Fibroblast of pulmonary artery (primary cell): ENCODE results near the gene SLC1A5.
"Not testable (repeated sequence)": the region's sequence is repeated elsewhere in the genome, so short reads cannot be mapped to it uniquely, and the experiment has no call there.

Source experiments
- DNase-seq: peaks from one replicate; pipeline ENCODE4 v3.0.0-alpha.2; 2010; ENCODE audit warnings: low read depth
- H3K4me3 ChIP-seq: replicated peaks from 2 replicates; pipeline ENCODE4 v1.5.1; 2011; ENCODE audit warnings: low read depth, mild to moderate bottlenecking, control low read depth, low read length, moderate library complexity
- TF ChIP-seq, protein P1 (sequence below): IDR thresholded peaks from 2 replicates; pipeline ENCODE4 v1.5.1; 2011; ENCODE audit warnings: mild to moderate bottlenecking, control low read depth, low read length, inconsistent platforms; ENCODE audit errors: missing control alignments

Gene SLC1A5

DNA sequence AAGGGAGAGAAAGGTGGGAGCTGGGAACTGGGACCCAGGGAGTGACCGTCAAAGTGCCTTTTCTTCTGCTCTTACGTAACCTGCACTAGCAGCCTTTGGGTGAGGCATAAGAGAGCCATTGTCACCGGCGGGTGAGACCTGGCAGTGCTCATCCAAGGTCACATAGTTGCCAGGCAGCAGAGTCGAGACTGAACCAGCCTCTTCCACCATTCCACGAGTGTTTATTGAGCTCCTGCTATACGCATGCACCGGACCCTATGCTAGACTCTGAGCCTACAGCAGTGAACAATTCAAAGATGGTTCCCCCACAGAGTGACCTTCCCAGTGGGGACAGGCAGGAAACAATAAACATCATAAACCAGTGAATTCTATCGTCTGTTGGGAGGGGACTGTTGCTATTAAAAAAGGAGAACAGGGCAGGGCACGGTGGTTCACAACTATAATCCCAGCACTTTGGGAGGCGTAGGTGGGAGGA is 23.5 kb downstream of the SLC1A5 start:
- no peak overlapping the region for H3K4me3 ChIP-seq
- TF ChIP-seq, protein P1, sequence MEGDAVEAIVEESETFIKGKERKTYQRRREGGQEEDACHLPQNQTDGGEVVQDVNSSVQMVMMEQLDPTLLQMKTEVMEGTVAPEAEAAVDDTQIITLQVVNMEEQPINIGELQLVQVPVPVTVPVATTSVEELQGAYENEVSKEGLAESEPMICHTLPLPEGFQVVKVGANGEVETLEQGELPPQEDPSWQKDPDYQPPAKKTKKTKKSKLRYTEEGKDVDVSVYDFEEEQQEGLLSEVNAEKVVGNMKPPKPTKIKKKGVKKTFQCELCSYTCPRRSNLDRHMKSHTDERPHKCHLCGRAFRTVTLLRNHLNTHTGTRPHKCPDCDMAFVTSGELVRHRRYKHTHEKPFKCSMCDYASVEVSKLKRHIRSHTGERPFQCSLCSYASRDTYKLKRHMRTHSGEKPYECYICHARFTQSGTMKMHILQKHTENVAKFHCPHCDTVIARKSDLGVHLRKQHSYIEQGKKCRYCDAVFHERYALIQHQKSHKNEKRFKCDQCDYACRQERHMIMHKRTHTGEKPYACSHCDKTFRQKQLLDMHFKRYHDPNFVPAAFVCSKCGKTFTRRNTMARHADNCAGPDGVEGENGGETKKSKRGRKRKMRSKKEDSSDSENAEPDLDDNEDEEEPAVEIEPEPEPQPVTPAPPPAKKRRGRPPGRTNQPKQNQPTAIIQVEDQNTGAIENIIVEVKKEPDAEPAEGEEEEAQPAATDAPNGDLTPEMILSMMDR, result no peak
- DNase-seq, result no peak

DNA sequence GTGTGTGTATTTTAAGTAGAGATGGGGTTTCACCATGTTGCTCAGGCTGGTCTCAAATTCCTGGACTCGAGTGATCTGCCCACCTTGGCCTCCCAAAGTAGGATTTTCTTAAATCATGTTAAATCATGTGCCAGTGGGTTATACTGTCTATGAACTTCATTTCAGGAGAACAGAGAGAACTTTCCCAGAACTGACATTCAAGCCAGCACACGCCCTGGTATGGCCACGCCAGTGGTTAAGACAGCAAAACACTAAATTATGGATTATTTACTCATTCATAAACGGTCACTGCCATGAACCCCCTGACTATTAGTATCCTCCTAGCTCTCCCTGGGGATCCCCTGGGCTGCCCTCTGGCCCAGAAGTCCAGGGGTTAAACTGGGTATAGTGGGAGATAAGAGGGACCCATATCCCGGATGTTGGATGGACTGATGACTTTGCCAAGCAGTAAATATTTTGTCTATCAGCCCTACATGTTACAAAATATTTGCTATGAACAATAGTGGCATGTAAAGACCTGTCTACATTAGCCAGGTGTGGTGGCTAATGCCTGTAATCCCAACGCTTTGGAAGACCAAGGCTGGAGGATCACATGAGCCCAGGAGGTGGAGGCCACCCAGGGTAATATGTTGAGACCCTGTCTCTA is 26.0 kb downstream of the SLC1A5 start:
- no peak overlapping the region for H3K4me3 ChIP-seq
- no peak for DNase-seq
- TF ChIP-seq, protein P1, result no peak

DNA sequence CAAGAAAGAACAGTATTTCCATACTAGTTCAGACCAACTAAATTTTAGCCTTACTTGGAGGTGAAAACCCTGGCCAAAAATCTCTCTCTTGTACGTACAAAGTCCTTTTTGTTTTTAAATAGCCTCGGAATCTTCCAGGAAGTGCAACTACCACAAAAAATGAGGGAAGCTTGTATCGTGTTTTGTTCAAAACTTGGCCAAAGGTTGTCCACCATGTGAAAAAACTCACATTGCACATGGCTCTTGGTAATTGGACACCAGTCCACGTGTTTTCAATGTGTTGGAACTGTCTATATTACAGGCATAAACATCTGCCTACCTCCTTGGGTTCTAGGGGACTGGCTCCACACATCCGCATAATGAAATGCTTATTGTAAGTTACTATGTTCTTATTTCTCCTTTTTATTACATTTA is 27.0 kb downstream of the SLC1A5 start:
- no peak overlapping the region for H3K4me3 ChIP-seq

DNA sequence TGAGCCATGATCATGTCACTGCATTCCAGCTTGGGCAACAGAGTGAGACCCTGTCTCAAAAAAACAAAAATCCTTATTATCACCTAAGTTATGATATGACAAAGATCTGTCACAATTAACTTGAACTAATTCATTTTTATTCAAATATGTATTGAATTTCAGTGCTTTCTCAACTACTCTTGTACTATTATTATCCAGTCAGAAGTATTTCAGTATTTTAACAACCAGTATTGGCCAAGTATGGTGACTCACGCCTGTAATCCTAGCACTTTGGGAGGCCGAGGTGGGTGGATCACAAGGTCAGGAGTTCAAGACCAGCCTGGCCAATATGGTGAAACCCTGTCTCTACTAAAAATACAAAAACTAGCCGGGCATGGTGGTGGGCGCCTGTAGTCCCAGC is 27.5 kb downstream of the SLC1A5 start:
- H3K4me3 ChIP-seq, DNase-seq: not testable (repeated sequence)

More for the DNA sequence above, 27.0 kb downstream of the SLC1A5 start:
- TF ChIP-seq, protein P1, result no peak
- peak; percentile 45 for DNase-seq

DNA sequence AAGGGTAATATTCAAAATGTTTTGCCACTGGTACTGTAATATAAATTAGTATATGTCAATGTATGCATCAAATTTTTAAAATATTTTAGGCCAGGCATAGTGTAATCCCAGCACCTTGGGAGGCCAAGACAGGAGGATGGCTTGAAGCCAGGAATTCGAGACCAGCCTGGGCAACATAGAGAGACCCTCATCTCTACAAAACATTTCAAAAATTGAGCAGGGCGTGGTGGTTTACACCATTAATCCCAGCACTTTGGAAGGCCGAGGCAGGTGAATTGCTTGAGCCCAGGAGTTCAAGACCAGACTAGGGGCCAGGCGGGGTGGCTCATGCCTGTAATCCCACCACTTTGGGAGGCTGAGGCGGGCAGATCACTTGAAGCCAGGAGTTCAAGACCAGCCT is 28.0 kb downstream of the SLC1A5 start:
- H3K4me3 ChIP-seq, result no peak overlapping the region
- no peak for DNase-seq
- TF ChIP-seq, protein P1, result no peak

DNA sequence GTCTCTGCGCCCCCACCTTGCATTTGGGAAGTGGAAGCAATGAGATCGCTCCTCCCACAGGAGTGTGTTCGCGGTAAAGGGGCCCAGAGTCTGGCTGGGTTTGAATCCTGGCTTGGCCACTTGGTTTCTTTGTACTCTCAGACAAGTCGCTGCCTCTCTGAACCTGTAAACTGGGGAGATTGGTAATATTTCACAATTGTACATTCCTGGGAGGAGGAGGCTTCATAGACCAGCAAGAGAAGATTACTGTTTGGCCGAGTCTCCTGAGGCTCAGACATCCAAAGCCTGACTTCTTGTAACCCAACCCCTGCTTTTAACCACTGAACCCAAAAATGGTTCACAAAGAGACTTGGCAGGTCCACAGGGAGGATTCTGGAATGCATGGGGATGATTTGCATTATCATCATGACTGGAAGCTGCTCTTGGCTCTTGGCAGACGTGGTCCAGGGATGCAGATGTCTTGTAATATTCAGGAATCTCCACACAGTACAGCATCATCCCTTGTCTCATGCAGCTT is 28.5 kb downstream of the SLC1A5 start:
- H3K4me3 ChIP-seq, result no peak overlapping the region
- TF ChIP-seq, protein P1, result no peak
- peak; percentile 75 for DNase-seq

DNA sequence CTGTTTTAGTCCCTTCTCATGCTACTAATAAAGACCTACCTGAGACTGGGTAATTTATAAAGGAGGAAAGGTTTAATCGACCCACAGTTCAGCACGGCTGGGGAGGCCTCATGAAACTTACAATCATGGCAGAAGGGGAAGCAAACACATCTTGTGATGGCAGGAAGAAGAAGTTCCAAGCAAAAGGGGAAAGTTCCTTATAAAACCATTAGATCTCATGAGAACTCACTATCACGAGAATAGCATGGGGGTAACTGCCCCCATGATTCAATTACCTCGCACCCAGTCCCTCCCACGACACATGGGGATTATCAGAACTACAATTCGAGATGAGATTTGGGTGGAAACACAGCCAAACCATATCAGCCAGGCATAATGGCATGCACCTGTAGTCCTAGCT is 29.2 kb downstream of the SLC1A5 start:
- TF ChIP-seq, protein P1, result no peak
- no peak for DNase-seq
- H3K4me3 ChIP-seq, result no peak overlapping the region
